Hepatic stellate cell (primary cell): ENCODE data around the gene ZNF668.
A peak's percentile ranks its signal among the peaks of the same experiment; 100 is the strongest.
"Not testable (repeated sequence)": the region's sequence is repeated elsewhere in the genome, so short reads cannot be mapped to it uniquely, and the experiment has no call there.

ENCODE experiments used
- DNase-seq: peaks from one replicate; pipeline ENCODE4 v3.0.0; 2011; ENCODE audit warnings: low spot score

ZNF668 gene

DNA sequence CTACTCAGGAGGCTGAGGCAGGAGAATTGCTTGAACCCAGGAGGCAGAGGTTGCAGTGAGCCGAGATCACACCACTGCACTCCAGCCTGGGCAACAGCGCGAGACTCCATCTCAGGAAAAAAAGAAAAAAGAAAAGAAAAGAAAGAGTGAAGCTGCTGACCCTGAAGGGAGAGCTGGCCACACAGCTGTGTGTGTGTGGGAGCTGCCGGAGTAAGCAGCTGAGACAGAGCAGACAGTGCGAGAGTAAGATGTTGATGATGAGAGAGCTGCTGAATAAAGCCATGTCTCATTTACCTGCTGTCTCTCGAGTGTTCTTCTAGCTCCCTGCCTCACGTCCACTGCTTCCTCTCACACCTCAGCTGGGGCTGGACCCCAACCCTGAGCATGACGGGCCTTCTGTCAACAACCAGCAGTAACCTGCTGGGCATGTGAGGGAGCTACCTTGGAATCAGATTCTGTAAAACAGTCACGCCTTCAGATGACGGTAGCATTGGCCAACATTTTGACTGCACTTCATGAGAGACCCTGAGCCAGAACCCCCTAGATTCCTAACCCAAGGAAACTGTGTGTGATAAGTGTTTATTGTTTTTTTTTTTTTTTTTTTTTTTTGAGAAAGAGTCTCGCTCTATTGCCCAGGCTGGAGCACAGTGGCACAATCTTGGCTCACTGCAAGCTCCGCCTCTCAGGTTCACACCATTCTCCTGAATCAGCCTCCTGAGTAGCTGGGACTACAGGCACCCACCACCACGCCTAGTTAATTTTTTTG is 27.0 kb upstream of the ZNF668 start:
- not testable (repeated sequence) for DNase-seq

DNA sequence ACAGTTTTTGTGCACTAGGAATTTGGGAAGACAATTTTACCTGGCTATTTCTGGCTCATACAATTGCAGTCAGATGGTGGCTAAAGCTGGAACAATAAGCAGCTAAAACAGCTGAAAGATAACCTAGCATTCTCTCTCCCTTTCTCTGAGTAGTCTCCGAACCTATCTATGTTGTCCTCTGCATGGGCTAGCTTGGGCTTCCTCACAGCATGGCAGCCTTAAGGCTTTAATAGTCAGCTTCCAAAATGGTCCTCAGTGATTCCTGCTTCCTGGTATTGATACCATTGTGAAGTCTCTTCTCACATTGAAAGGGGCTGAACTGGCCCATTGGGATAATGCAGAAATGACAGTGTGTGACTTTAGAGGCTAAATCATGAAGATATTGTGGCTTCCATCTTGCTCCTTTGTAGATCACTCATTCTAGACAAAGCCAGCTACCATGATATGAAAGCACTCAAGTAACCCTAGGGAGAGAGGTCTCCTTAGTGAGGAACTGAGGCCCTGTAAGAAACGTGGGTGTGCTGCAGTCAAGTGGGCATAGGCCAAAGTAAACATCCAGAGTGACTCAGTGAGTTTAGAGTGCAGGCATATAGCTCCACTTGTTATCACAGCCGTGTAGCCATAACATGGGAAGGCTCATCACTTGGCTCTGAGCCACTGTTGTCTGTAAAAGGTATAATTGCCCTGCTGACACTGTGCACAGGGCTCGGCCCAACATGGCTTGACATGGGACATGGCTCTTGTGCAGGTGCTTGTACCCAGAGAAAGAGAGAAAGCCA is 26.0 kb upstream of the ZNF668 start:
- DNase-seq = no peak

DNA sequence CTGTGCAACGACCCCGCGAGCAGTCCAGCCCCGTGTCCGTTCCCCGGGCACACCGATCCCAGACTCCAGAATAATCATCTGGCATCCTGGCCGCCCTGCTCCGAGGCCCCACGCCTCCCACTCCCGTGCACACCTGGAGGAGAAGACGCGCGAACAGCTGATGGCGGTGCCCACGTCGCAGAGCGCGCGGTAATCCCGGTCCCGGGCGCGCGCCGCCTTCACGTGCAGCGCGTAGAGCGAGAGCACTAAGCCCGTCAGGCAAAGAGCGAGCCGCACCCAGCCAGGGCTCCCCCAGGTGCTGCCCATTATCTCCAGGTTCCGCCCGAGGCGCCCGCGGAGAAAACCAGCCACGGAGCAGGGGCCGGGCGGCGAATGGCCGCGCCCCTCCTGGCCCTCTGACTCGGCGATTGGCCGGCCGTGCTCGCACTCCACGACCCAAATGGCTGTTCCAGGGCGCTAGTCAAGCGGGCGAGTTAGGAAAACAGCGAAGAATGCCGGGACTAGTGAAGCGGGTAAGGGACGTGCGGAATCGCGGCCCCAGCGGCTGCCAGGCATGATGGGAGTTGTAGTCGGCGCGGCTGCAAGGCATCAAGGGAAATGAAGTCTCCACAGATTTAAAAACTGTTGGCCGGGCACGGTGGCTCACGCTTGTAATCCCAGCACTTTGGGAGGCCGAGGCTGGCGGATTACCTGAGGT is 20.5 kb upstream of the ZNF668 start, which contains the start of gene VKORC1:
Gene VKORC1, minus strand, starts transcription at position 374 of the 697 bp plus-strand sequence. Its CDS starts 68 bp downstream, at position 306.
- DNase-seq = peak; percentile 98

DNA sequence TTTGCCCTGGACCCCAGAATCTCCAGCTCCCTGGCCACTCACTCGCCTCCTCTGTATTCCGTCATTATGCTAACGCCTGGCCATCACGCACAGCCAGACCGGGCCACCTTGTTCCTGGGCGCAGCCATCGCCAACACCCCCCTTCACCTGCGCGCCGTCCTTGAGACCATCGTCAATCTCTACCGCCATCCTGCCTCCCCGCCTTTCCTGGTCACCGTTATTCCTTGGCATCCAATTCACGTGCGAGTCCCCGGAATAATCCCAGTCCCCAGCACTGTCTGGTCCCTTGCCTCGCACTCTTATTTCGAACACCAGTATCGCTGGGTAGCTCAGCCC is 20.0 kb upstream of the ZNF668 start:
- DNase-seq = no peak

DNA sequence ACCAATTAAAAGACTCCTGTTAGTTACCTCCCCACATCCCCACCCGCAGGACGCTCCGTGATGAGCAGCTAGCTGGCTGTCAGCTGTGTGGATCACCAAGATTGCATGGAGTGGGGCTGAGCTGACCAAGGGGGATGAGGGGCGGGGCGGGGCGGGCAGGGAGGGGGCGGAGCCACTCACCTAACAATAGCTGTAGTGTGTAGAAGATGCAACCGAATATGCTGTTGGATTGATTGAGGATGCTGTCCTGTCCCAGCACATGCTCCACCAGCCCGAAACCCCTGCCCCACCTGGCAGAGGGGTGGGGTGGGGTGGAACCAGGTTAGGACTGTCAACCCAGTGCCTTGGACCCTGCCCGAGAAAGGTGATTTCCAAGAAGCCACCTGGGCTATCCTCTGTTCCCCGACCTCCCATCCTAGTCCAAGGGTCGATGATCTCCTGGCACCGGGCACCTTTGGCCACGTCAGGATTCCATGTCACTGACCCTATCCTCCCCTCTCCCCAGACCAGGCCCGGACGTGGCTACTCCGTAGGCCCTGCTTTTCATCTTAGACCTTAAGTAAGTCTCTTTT is 19.2 kb upstream of the ZNF668 start:
- DNase-seq = peak; percentile 50

DNA sequence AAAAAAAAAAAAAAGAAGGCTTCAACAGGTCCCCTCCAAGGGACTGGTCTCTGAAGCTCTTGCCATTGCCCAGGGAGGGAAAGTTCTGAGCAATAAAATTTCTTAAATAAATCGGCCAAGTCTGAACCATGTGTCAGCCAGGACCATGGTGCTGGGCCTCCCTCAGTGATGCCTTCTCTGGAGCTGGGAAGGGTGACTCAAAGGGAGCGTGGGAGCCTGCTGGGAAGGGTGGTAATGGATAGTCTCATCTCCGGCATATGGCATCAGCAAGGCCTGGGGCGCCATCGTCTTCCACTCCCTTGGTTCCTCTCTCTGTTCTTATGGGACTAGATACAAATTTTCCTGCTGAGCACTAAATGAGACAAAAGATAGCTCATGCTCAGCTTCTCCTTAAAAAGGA is 18.3 kb upstream of the ZNF668 start:
- DNase-seq = no peak

DNA sequence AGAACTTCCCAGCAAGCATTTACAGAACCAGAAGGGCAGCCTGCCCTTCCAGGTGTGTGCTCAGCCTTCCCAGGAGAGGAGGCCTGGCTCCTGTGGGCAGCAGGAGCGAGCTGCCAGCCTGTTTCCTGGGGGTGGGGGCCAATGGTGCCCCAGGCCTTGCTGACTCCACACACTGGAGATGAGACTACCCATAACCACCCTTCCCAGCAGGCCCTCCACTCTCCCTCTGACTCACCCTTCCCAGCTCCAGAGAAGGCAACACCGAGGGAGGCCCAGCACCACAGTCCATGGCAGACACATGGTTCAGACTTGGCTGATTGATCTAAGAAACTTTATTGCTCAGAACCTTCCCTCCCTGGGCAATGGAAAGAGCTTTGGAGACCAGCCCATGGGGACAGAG is 16.5 kb upstream of the ZNF668 start:
- no peak for DNase-seq

DNA sequence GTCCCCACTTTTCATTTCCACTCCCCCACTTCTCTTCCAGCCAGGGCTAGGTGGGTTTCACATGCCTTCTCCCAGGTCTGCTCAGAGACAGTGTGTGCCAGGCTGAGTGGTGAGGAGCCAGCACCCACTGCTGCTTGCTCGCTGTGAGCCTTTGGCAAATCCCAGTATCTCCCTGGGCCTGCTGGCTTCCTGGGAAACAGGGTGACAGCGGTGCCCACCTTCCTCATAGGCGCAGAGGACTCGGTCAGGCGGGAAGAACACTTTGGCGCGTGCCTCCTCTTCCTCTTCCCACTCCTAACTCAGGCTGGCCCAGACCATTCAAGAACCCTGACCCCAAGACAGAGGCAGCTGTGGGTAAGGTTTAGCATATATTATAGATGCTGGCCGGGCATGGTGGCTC is 15.2 kb upstream of the ZNF668 start:
- DNase-seq = no peak

DNA sequence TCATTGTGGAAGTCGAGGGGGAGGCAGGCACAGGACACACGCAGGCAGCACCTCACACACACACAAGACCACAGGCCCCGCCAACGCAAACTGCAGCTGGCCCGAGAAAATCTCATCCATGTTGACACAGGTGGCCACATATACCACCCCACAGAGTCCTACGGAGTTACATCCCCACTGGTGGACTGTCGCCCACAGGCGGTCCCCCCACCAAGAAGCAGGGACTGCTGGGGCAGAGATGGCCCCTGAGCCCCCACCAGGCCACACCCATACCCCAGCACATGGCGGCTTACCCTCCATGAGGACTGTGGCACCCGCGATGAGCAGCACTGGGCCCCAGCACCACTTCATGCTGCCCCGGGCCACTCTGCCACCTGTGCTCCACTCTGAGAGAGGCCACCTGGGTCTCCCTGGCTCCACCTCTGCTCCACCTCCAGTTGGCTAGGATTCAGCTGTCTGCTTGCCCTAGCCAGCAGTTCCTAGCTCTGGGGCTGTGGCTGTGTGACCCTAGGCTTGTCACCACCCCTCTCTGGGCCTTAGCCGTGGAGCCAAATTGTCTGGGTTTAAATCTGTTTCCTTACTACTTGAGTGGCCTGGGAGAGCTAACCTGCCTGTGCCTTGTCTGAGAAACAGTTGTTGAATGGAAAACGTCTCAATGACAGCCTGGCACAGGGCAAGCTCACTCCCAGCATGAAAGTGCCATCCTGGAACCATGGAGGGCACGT is 14.6 kb upstream of the ZNF668 start, which contains the start of gene PRSS53:
Gene PRSS53, minus strand, starts transcription at position 485 of the 725 bp plus-strand sequence. Its CDS starts 134 bp downstream, at position 351.
- no peak for DNase-seq

DNA sequence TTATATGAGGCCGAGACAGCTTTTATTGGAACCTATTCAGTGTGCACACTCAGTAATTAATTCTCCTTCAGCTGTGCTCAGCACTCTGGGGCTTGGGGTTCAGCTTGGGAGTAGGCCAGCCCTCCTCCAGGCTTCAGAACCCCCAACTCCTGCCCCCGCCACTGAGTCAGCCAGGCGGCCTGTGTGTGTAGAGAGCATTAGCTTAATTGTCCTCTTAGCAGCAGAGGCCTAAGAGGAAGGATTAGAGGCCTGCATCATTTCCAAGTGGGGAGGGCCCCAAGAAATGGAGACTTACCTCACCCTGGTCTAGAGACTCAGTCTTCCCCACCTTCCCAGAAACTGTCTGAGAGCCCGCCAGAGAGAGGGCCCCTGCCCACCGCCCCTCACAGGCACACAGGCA is 13.9 kb upstream of the ZNF668 start:
- DNase-seq = no peak

DNA sequence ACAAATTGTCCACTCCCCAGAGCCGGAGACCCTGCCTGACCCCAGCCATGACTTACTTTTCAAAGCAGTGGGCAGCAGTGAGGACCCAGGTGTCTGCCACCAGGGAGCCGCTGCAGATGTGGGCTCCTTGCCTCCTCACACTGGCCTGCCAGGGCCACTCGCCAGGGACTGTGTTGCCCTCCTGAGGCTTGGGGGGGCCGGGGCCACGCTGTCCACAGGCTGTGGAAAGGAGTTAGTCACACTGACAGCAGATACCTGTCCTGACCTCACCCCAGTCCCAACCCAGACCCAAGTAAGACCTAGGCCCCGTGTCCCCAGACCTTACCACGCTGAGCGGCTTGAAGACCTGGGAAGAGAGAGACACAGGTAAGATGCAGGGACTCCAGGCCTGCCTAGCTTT is 13.4 kb upstream of the ZNF668 start:
- DNase-seq = no peak

DNA sequence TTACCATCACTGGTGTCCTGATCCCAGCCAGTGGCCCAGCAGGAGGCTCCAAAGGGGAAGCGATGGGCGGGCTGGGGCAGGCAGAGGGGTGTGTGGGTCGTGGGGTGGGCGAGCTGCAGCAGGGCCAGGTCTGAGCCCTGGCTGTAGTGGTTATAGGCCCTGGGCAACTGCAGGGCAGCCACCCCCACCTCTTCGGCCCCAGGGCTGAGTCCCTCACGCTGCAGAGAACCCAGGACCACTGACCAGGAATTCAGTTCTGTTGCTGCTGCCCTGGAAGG is 12.5 kb upstream of the ZNF668 start:
- no peak for DNase-seq

DNA sequence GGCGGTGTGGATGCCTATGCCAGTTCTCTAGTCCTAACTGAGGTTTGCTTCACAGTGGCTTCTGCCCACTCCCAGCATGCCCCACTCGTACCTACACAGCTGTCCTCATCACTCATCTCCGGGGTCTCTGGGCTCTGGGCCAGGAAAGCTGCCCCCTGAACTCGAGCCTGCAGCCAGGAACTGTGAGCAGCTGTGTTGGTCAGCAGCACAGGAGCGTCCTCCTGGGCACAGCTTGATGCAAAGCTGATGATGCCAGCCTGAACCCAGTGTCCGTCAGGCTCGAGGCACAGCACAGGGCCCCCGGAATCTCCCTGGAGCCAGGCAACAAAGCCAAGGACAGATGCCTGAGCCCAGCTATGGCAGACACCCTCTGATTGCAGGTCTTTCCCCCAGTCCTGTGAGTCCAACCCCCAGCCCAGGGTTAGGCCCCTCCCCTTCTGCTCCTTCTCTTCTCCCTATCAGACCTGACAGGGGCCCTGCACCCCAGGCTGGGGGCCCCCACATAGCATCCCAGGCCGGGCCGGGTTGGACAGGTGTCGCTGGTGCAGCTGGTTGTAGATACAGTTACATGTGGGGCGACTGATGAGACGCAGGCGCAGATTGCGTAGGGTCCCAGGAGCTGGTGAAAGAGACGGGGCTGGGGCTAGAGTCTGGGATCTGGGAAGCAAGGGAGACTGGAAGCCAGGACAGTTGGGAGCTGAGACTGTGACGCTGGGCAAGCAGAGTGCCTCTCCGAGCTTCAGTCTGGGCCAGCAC is 12.0 kb upstream of the ZNF668 start:
- no peak for DNase-seq

DNA sequence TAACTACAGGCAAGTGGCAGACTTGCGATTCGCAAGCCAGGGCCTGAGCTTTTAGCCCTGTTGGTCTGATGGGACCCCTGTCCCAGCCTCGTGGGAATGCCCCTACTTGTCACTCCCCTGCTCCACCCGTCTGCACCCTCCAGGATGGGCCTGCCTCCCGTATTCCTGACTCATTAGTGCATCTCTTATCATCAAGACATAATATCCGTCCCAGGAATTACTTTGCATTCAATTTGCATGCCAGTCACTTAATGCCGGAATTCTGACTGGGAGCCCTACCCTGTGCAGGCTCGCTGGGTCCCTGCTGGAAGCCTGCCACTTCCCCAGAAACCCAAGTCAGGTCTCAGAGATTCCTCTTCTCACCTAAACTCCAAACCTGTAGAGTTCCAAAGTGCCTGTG is 11.4 kb upstream of the ZNF668 start:
- DNase-seq = no peak

DNA sequence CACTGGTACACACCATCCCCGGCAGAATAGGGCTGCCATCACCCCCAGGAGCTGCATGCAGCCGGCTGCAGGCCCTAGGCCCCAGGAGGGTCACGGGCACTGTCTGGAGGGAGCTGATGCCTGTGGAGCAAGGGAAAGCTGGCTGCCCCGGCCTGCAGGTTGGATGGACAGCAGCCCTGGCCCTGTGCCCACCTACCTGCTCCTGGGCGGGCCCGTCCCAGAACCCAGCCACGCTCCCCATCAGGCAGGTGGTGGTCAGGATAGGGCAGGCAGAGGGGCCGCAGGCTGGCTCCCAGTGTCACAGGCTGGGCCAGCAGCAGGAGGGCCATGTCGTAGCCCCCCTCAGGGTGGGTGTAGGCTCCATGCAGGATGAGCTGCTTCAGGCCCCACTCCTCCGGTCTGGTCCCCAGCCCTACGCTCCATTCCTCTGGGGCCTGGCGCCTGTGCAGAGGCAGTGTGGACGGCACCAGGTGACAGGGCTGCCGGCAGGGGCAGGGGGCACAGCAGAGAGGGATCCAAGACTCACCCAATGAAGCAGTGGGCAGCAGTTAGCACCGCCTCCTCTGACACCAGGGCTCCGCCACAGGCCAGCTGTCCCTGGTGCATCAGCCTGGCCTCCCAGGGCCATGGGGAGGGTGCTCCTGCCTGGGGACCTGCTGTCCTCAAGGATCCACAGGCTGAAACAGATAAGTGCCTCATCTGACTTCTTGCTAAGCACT is 10.7 kb upstream of the ZNF668 start:
- no peak for DNase-seq

DNA sequence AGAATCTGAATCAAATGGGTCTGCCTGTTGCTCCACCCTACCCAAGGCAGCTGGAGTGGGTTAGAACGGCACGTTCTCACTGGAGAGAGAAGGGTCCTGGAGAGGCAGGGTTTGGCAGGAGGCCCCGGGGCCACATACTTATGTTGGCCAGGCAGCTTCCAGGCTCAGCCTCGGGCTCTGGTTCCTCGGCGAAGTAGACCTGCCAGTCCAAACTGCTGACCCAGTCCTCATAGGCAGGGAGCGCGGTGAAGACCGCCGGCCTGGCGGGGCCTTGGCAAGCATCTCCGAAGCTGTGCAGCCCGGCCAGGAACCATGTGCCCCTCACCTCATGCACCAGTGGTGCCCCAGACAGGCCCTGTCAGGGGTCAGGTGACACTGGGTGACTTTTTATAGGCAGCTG is 9.9 kb upstream of the ZNF668 start:
- DNase-seq = no peak

DNA sequence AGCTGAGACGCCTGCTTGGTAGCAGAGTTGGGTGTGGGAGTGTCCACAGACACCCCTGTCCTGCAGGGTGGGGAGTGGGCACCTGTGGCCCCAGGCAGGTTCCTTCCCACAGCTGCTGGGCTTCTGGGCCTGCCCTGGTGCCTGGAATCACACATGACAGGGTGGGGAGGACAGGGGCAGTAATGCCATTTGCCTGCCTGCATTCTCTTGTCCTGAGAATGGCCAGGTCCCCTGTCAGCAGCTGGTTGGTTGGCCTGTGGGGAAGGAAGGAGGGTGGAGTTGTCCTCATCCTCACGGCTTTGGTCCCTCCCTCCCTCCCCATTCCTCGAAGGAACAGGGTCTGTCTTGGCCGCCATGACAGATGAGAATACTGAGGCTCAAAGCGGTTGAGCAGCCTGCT is 9.5 kb upstream of the ZNF668 start:
- no peak for DNase-seq

DNA sequence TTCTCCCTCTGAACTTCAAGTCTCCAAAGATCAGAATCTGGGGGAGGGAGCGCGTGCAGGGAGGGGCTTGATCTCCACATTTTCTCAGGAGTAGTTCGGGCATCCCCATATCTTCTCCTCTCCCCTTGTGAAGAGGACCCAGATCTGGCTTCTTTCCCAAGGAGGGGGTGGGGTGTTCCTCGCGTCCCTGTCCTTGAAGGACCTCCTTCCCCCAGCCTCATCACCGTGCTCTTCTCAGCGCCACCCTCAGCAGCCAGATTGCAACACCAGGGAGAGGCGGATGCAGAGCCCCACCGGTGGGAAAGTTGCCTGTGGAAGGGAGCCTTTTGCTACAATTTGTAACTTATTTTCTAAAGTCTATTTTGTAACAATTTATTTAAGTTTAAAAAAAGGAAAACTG is 9.0 kb upstream of the ZNF668 start:
- DNase-seq = no peak

DNA sequence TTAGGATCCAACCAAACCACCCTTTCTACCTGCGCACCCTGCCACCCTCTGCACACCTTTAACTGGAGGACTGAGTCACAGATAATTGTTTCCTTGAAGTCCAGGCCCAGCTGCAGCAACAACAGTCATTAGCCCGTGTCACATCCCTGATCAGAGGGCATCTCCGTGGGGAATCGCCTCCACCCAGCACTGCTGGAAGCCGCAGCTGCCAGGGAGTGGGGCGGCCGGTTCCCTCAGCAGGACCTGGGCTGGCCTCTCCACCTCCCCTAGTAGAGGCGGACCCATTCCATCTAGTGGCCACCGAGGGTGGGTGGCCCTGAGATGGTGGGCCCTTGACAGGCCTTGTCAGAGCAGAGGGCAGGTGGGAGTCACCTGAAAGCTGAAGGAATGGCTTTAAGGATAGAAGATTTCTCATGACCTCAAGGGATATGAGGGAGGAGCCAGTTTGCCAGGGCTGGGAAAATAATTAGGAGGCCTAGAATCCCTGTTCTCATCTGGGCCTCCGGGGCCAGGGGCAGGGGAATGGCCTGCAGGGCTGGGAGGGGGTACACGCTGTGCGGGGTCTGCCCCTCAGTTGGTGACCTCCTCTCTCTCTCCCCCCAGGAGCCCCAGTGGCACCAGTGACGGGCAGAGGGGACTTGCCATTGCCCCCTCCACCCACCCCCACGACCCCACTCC is 8.5 kb upstream of the ZNF668 start:
- no peak for DNase-seq
